PC-3 (cell line): ENCODE results near the gene GABBR2. TPM values are rescaled to one million over a fixed set of nuclear protein-coding genes. Genes with fewer than 3 reads are reported as not detected.

Experiments used
- ATAC-seq: fragments of 200-7000 bp; cut with Tn5 transposase; 2 replicates; pipeline ENCODE4 v1.9.1; 2020; ENCODE audit warnings: mild to moderate bottlenecking, moderate library complexity
- BruUV-seq: library from RNA; stranded (reverse); fragments of 400-500 nt; replicated peaks from 2 replicates; lab custom pipeline; 2021; lab: Mats Ljungman, UMichigan
- CTCF ChIA-PET: fragments of 300-600 bp; sonication (Branson Sonifier 250); formaldehyde crosslinking; loops from one replicate; lab custom pipeline; 2022; ENCODE audit warnings: antibody characterized with exemption; lab: Charles Lee
- POLR2A ChIA-PET: fragments of 300-600 bp; sonication (Branson Sonifier 250); formaldehyde crosslinking; loops from one replicate; lab custom pipeline; 2022; ENCODE audit warnings: antibody characterized with exemption; ENCODE audit not compliant: unreplicated experiment; lab: Charles Lee
- DNase-seq: peaks from one replicate; pipeline ENCODE4 v3.0.0-alpha.2; 2015
- H2AFZ ChIP-seq: fragments of 300-600 bp; sonication (generic); 2 replicates; pipeline ENCODE4 v1.6.0; 2016; ENCODE audit warnings: antibody characterized with exemption, low read length
- H3F3A ChIP-seq: fragments of 300-600 bp; sonication (generic); one replicate; pipeline ENCODE4 v1.6.0; 2017; ENCODE audit warnings: antibody characterized with exemption, low read length, control low read depth, mild to moderate bottlenecking; ENCODE audit not compliant: unreplicated experiment
- H3K27ac ChIP-seq: fragments of 300-600 bp; sonication (generic); 2 replicates; pipeline ENCODE4 v1.5.1; 2016; ENCODE audit warnings: mild to moderate bottlenecking, low read length
- H3K27me3 ChIP-seq: fragments of 300-600 bp; sonication (generic); 2 replicates; pipeline ENCODE4 v1.6.1; 2016; ENCODE audit warnings: low read length, mixed read lengths
- H3K36me3 ChIP-seq: fragments of 300-600 bp; sonication (generic); 2 replicates; pipeline ENCODE4 v1.6.1; 2016; ENCODE audit warnings: low read depth, mixed run types, low read length, mixed read lengths
- H3K4me1 ChIP-seq: fragments of 300-600 bp; sonication (generic); 2 replicates; pipeline ENCODE4 v1.5.1; 2016; ENCODE audit warnings: low read length; ENCODE audit not compliant: insufficient read depth
- H3K4me2 ChIP-seq: fragments of 300-600 bp; sonication (generic); 2 replicates; pipeline ENCODE4 v1.6.0; 2016; ENCODE audit warnings: low read length
- H3K4me3 ChIP-seq: fragments of 300-600 bp; sonication (generic); 2 replicates; pipeline ENCODE4 v1.5.1; 2016; ENCODE audit warnings: mild to moderate bottlenecking, low read length, mixed read lengths
- H3K79me2 ChIP-seq: fragments of 300-600 bp; sonication (generic); 2 replicates; pipeline ENCODE4 v1.6.1; 2017; ENCODE audit warnings: low read length, mixed read lengths
- H3K9ac ChIP-seq: fragments of 300-600 bp; sonication (generic); 2 replicates; pipeline ENCODE4 v1.6.0; 2016; ENCODE audit warnings: mild to moderate bottlenecking, low read length
- H3K9me2 ChIP-seq: fragments of 300-600 bp; sonication (generic); replicated peaks from 2 replicates; pipeline ENCODE4 v1.6.1; 2016; ENCODE audit warnings: mixed run types, low read length, mixed read lengths
- H3K9me3 ChIP-seq: fragments of 300-600 bp; sonication (generic); 2 replicates; pipeline ENCODE4 v1.6.1; 2016; ENCODE audit warnings: low read length, mixed read lengths
- H4K20me1 ChIP-seq: fragments of 300-600 bp; sonication (generic); 2 replicates; pipeline ENCODE4 v1.6.1; 2016; ENCODE audit warnings: low read length, mixed read lengths
- EZH2 ChIP-seq: fragments of 300-600 bp; sonication (generic); IDR thresholded peaks from one replicate; pipeline ENCODE4 v1.6.1; 2017; ENCODE audit warnings: antibody characterized with exemption, mild to moderate bottlenecking, low read length; ENCODE audit not compliant: unreplicated experiment
- EZH2phosphoT487 ChIP-seq: fragments of 300-600 bp; sonication (generic); IDR thresholded peaks from 2 replicates; pipeline ENCODE4 v1.6.1; 2018; ENCODE audit warnings: mild to moderate bottlenecking, antibody characterized with exemption, low read length, borderline replicate concordance
- intact Hi-C: fragments of 100-400 bp; cut with micrococcal nuclease; formaldehyde crosslinking; loops from 2 replicates; pipeline ENCODE4 v1.9.0; 2023
- total RNA-seq: library from RNA; depleted of rRNA; stranded (reverse); fragments of >200 nt; gene quantifications from 2 replicates; pipeline ENCODE4 v1.2.3, GENCODE V29; 2014
- TF ChIP-seq, protein P1 (sequence below): fragments of 300-600 bp; sonication (generic); conservative IDR thresholded peaks from 2 replicates; pipeline ENCODE4 v1.5.1; 2017; ENCODE audit warnings: antibody characterized with exemption, low read depth, mild to moderate bottlenecking, low read length

The GABBR2 gene
- total RNA-seq, 1 experiment from 2014 or later: 0.44 TPM

DNA sequence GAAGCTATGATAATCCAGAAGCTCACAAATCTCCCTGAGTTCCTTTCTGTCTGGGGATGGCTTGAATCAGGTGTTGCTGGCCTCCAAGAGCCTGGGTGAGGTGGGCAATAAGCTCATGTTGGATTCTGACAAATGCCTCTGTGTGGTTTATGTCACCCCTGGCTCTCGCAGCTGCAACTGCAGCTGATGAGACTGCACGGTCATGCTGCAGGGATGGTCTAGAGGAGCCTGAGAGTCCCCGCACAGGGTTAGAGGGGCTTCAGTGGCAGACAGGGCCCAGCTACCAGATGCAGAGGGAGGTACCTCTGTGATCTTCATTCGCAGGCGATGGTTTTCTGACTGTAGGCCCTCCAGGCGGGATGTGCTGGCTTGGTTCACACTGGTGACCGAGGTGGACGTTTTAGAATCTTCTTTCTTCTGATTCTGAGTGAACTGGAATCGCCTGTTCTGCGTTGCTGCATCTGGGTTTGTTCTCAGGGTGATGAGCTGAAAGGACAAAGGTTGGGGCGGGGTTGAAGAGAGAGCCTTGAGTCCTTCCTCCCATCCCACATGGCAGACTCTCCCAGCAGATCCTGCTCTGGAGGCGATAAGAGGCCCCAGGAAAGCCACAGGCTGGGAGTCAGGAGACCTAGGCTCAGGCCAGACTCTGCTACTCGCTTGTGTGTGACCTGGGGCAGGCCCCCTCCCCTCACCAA is 405.6 kb downstream of the GABBR2 start:
- ChIA-PET CTCF (no interaction called here), POLR2A (no interaction called here)
- intact Hi-C loops: no loop called here
- Histone ChIP-seq H4K20me1 (no peaks in the 10 kb centered on the region), H3K79me2 (no peaks in the 10 kb centered on the region), H3K4me2 (no peak overlapping the region), H3K9ac (no peak overlapping the region), H3F3A (no peaks in the 10 kb centered on the region), H3K4me1 (no peaks in the 10 kb centered on the region), H3K9me3 (no peaks in the 10 kb centered on the region), H3K9me2 (no peaks in the 10 kb centered on the region), H3K4me3 (no peak overlapping the region), H3K27ac (no peak overlapping the region), H3K36me3 (no peaks in the 10 kb centered on the region), H3K27me3 (no peaks in the 10 kb centered on the region), H2AFZ (no peak overlapping the region)
- DNase-seq (no peak), ATAC-seq (no peak)
- BruUV-seq: no TSS peak
- TF ChIP-seq EZH2 (no peak), EZH2phosphoT487 (no peak)
- TF ChIP-seq, protein P1, sequence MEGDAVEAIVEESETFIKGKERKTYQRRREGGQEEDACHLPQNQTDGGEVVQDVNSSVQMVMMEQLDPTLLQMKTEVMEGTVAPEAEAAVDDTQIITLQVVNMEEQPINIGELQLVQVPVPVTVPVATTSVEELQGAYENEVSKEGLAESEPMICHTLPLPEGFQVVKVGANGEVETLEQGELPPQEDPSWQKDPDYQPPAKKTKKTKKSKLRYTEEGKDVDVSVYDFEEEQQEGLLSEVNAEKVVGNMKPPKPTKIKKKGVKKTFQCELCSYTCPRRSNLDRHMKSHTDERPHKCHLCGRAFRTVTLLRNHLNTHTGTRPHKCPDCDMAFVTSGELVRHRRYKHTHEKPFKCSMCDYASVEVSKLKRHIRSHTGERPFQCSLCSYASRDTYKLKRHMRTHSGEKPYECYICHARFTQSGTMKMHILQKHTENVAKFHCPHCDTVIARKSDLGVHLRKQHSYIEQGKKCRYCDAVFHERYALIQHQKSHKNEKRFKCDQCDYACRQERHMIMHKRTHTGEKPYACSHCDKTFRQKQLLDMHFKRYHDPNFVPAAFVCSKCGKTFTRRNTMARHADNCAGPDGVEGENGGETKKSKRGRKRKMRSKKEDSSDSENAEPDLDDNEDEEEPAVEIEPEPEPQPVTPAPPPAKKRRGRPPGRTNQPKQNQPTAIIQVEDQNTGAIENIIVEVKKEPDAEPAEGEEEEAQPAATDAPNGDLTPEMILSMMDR: no peak

DNA sequence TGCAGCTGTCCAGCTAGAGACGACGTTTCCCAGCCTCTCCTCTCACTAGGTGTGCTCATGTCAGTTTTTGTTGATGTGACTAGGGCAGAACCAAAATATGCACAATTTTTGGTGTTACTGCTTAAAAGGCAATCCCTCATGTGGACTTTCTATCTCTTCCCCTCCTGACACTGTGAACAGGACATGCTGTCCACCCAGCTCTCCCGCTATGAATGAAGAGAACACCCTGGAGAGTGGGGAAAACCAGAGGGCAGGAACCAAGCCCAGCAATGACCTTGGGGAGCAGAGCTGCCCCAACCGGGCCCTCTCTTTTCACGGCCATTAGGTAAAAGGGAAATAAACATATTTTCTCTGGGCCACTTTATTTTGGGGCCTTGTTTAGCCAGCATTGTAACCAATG is 406.6 kb downstream of the GABBR2 start:
- Histone ChIP-seq H3K4me1 (no peaks in the 10 kb centered on the region), H3K79me2 (no peaks in the 10 kb centered on the region), H3K4me2 (no peak overlapping the region), H2AFZ (no peak overlapping the region), H3K27ac (no peak overlapping the region), H3K9me3 (no peaks in the 10 kb centered on the region), H3K9ac (no peak overlapping the region), H3K4me3 (no peak overlapping the region), H3K36me3 (no peaks in the 10 kb centered on the region), H4K20me1 (no peaks in the 10 kb centered on the region), H3F3A (no peaks in the 10 kb centered on the region), H3K9me2 (no peaks in the 10 kb centered on the region), H3K27me3 (no peaks in the 10 kb centered on the region)
- TF ChIP-seq, protein P1: no peak
- TF ChIP-seq EZH2: no peak
- TF ChIP-seq EZH2phosphoT487: no peak
- ATAC-seq (no peak), DNase-seq (no peak)
- no TSS peak for BruUV-seq
- intact Hi-C loops: no loop called here
- ChIA-PET POLR2A (no interaction called here), CTCF (no interaction called here)

DNA sequence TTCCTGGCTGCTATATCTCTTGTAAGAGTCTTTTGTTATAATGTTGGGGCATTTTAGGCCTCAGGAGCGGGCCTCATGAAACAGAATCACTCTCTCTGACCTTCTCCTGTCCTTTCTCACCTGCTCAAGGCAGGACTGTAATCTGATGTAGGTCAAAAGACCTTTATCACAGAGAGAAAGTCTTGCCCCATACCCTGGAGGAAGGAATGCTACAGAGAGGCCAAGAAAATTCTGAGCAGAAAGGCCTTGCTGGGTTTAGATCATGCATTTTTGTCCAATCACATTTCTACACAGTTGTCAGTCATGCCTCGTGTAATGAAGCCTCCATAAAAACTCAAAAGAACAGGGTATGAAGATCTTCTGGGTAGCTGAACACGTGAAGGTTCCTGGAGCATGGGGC is 408.1 kb downstream of the GABBR2 start:
- H3F3A ChIP-seq: no peaks in the 10 kb centered on the region
- H3K4me3 ChIP-seq: no peak overlapping the region
- H2AFZ ChIP-seq: no peak overlapping the region
- DNase-seq (no peak), ATAC-seq (no peak)
- no peak overlapping the region for H3K27ac ChIP-seq
- no peaks in the 10 kb centered on the region for H3K27me3 ChIP-seq
- H3K79me2 ChIP-seq: no peaks in the 10 kb centered on the region
- no TSS peak for BruUV-seq
- no peaks in the 10 kb centered on the region for H4K20me1 ChIP-seq
- H3K36me3 ChIP-seq: no peaks in the 10 kb centered on the region
- H3K9me3 ChIP-seq: no peaks in the 10 kb centered on the region
- no peak overlapping the region for H3K9ac ChIP-seq
- ChIA-PET CTCF (no interaction called here), POLR2A (no interaction called here)
- TF ChIP-seq, protein P1: no peak
- TF ChIP-seq EZH2phosphoT487 (no peak), EZH2 (no peak)
- no peak overlapping the region for H3K4me2 ChIP-seq
- H3K4me1 ChIP-seq: no peaks in the 10 kb centered on the region
- no peaks in the 10 kb centered on the region for H3K9me2 ChIP-seq
- intact Hi-C loops: no loop called here
